C4-2B (cell line): ENCODE data around the gene TAB3.

Experiments
- H3K27ac ChIP-seq: fragments of 450-650 bp; 2 replicates; pipeline ENCODE4 v1.5.1; 2017
- CTCF ChIP-seq: fragments of 450-650 bp; conservative IDR thresholded peaks from 2 replicates; pipeline ENCODE4 v1.5.1; 2017; ENCODE audit warnings: mild to moderate bottlenecking
- ZFX ChIP-seq: fragments of 450-650 bp; IDR thresholded peaks from 2 replicates; pipeline ENCODE4 v1.6.1; 2017

The TAB3 gene

GRCh38 chrX:30889147-30890140, at the start of gene TAB3:
Gene TAB3, minus strand, starts transcription at chrX:30889254. Its CDS starts 29,666 bp downstream, at chrX:30859588.
- peak within 1 kb of the TSS; percentile 71 for H3K27ac ChIP-seq
- TF ChIP-seq CTCF (no peak), ZFX (0 out of 2 replicates have a peak, but pooled peaks have one; percentile 4)

GRCh38 chrX:30938295-30938694, 49.2 kb upstream of the TAB3 start:
- TF ChIP-seq ZFX (no peak), CTCF (no peak)

GRCh38 chrX:30935985-30936384, 46.9 kb upstream of the TAB3 start:
- no peak overlapping the region for H3K27ac ChIP-seq
- TF ChIP-seq CTCF = peak; percentile 22
- TF ChIP-seq ZFX = no peak

More at GRCh38 chrX:30938295-30938694, 49.2 kb upstream of the TAB3 start:
- H3K27ac ChIP-seq = no peak overlapping the region

- H3K27ac ChIP-seq = no peak overlapping the region
- no peak for TF ChIP-seq CTCF
- TF ChIP-seq ZFX = no peak
Observed at GRCh38 chrX:30931920-30932319, 42.9 kb upstream of the TAB3 start.

- H3K27ac ChIP-seq = no peak overlapping the region
- TF ChIP-seq CTCF (no peak), ZFX (no peak)
Observed at GRCh38 chrX:30930679-30931078, 41.6 kb upstream of the TAB3 start.

GRCh38 chrX:30930143-30930542, 41.1 kb upstream of the TAB3 start:
- H3K27ac ChIP-seq = no peak overlapping the region
- TF ChIP-seq CTCF (no peak), ZFX (no peak)

- H3K27ac ChIP-seq = no peak overlapping the region
- TF ChIP-seq ZFX (no peak), CTCF (no peak)
Observed at GRCh38 chrX:30920271-30920670, 31.2 kb upstream of the TAB3 start.
